Activated T-helper 1 cell treated with Interleukin-2 at 50 U/mL for 16 hours (primary cell): ENCODE data around the gene GLMP.
A peak's percentile ranks its signal among the peaks of the same experiment; 100 is the strongest.

Experiments
- DNase-seq: peaks from one replicate; pipeline ENCODE4 v3.0.0-alpha.2; 2020; ENCODE audit warnings: low read depth

Gene GLMP

DNA sequence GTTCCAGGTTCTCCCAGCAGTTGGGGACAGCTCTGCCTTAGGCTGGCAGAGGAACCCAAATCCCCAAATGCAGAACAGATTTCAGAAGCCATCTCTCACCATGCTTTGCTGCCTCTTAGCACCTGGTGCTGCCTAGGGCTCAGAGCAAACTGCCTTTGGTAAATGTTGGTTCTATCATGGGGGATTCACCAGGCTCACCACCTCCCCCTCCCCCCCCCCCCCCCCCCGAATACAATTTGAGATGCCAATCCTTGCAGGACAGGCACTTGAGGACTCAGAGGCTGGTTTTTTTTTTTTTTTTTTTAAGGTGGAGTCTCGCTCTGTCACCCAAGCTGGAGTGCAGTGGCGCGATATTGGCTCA is 47.2 kb downstream of the GLMP start:
- DNase-seq: no peak

DNA sequence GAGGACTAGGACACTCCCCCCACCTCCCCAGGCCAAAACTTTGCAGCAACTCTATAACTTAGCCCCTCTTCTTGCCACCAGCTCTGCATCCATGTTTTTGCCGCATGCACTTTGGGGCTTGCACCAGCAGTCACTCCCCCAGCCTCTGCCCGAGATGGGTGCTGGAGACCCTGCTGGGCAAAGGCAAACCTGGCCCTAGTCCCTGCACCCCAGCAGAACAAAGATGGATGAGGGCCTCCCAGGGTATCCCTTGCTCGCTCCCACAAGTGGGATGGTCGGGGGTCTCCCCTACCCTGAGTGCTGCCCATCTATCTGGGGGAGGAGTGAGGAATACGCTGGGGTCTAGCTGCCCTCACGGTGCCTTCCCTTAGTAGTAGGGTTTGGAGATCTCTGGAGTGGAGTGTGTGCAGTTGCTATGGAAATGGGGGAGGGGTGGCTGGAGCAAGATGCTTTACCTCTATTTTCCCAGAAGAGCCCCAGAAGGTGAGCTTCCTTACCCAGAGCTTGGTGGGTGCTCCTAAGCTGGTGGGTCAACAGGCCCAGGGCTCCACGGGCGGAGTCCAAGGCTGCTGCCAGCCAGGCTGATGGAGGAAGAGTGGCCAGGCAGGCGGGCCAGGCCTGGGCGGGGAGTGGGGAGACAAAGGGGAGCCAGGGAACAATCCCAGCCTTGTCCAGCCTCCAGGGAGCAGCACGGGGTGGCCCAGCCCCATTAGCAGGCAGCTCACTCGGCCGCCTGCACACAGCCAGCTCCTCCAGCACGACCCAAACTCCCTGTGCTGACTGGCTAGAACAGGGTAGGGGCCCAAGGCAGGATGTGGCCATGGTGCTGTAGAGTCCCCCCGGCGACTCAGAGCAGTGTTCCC is 47.8 kb downstream of the GLMP start, which contains the start of gene PAQR6:
PAQR6 (minus strand) TSS at position 597 of the 863 bp plus-strand sequence. CDS start 1,325 bp downstream, outside the sequence.
- DNase-seq: no peak

DNA sequence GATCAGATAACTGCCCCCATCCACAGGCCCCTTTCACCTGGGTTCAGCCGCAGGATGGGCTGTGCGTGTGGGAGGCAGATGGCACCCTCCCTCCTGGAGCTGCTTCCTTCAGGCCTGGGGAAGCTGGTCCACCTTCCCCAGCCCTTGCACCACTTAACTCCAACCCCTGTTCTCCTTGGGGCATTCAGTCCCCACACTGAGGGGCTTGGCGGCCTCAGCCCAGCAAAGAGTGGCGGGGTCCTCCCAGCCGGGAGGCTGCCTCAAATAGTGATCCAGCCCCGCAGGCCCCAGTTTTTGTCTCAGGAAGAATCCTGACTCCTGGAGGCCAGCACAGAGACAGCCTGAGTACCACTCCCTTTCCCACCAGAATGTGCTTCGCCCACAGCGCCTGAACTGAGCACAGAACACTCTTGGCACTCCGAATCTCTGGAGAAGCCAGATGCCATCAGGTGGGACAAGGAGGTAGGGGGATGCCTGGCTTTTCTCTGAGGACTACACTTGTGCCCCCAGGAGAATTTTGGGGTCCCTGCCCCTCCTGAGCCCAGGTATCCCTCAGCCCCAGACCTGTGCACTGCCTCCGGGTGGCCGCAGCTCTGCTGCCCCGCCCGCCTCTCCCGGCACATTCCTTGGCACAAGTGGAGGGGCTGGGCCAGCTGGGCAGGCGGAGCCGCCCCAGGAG is 48.6 kb downstream of the GLMP start:
- DNase-seq: no peak

DNA sequence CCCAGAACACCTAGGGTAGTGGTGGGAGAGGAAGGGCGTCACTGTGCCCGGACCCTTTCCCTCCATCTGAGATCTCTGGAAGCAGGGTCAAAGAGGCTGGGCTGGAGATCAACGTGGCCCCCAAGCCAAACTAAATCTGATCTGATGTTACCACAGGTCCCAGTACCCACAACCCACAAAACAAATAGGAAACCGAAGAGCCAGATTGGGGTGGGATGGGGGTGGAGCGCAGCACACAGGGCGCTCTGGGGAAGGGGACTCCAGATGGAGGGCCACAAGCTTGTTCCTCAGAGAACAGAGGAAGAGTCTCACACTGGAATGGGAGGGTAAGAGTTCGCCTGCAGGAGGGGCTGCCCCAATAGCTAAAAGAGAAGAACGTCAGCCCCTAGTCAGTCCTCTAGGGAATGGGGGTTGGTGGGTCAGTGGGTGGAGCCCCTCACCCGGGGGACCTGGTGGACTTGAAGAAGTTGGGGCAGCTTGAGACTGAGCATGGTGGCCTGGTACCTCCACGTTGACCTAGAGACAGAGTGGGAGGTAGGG is 49.2 kb downstream of the GLMP start:
- DNase-seq: no peak

DNA sequence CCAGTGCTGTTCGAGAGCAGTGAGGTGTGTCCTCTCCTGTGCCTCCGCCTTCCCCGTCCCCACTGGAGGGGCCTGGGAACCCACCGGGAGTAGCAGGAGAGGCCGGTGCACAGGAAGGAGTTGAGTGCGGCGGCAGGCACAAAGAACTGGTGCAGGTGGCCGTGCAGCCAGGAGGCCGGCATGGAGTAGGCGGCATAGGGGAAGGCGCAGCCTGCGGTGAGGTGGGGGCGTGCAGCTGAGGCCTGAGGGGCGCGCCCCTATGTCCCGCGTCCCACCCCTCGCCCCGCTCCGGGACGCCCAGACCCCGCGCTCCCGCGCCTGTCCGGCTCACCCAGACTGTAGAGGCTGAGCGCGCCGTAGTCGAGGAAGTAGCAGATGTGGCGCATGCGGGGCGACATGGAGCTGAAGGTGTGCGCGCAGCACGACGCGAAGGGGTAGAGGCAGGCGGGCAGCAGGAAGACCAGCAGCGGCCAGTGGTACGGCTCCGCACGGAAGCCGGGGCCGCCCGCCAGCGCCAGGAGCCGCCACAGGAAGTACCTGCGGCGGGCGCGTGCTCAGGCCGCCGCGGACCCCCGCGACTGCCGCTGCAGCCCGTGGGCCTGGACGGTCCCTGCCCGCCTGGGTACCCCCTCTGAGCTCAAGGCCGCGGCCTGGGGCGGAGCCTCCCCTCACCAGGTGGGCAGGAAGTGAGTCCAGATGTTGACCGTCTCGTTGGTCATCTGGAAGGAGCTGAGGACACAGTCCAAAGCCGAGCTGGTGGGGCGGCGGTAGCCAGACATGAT is 49.8 kb downstream of the GLMP start:
- DNase-seq: peak; percentile 23

DNA sequence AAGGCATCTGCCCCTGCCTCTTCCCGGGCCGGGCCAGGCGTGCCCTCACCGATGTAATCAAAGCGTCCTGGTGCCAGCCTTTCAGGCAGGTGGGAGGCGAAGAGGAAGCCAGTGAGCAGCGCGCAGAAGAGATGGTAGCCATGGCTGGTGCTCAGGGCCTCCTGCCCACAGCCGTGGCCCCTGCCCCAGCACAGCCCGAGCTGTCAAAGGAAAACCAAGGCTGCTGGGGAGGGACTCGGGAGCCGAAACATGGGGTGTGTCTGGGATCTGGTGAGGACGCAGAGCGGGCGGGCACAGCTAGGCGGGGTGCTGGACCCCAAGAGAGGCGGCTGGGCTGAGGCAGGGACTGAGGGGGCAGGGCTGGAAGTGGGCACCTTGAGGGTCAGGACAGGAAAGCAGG is 50.8 kb downstream of the GLMP start:
- no peak for DNase-seq

DNA sequence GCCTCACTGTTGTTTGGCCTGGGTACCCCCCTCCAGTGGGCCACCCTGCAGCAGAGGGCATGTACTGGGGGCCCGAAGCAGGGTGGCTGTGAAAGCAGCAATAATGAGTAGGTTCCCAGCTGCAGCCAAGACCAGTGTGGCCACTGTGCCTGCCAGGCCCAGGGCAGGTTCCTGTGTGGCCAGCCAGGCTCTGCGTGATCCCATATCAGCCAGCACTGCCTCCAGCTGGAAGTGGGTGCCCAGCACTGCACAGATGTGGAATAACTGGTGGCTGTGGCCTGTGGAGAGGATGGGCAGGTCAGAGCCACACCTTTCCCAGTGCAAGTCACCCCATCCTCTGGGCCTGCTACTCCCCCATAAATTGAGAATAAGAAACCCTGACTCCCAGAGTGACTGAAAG is 51.4 kb downstream of the GLMP start:
- no peak for DNase-seq

- no peak for DNase-seq
Measured at GRCh38 chr1:156242738-156243137, 52.7 kb downstream of the GLMP start.
